AG08395 (cell line): ENCODE data around the gene DNAJB6.

Source experiments
- DNase-seq: peaks from one replicate; pipeline ENCODE4 v3.0.0; 2012; ENCODE audit warnings: mixed read lengths, low spot score

DNAJB6 gene

DNA sequence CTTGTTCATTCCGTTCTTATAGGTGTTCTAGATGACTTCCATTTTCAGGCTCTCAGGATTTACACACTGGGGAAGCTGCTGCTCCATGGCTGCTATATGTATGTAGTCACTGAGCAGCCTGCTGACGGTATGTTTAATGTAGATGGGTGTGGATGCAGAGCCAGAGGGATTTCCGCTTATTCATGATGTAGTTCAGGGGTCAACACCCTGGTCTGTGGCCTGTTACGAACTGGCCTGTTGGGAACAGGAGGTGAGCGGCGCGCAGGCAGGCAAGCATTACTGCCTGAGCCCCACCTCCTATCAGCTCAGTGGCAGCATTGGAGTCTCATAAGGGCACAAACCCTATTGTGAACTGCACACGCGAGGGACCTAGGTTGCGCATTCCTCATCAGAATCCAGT, 33.9 kb downstream of the DNAJB6 start:
- no peak for DNase-seq

DNA sequence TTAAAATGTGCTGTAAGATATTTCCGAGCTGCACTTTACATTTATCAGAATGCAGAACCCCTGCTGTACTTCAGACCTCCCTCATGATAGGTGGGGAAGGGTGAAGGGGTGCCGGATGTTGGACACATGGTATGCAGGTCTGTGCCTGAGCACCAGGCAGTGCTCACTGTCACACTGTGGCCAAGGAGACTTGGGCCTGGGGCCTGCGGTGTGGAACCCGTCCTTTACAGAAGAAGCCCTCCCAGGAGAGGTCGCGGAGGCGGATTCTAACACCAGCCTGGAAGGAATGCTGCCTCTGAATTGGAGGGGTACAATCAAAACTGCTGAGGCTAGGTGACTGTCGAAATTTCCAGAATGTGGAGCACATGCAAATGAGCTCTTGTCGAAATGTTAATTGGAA, 34.5 kb downstream of the DNAJB6 start:
- DNase-seq, result no peak

DNA sequence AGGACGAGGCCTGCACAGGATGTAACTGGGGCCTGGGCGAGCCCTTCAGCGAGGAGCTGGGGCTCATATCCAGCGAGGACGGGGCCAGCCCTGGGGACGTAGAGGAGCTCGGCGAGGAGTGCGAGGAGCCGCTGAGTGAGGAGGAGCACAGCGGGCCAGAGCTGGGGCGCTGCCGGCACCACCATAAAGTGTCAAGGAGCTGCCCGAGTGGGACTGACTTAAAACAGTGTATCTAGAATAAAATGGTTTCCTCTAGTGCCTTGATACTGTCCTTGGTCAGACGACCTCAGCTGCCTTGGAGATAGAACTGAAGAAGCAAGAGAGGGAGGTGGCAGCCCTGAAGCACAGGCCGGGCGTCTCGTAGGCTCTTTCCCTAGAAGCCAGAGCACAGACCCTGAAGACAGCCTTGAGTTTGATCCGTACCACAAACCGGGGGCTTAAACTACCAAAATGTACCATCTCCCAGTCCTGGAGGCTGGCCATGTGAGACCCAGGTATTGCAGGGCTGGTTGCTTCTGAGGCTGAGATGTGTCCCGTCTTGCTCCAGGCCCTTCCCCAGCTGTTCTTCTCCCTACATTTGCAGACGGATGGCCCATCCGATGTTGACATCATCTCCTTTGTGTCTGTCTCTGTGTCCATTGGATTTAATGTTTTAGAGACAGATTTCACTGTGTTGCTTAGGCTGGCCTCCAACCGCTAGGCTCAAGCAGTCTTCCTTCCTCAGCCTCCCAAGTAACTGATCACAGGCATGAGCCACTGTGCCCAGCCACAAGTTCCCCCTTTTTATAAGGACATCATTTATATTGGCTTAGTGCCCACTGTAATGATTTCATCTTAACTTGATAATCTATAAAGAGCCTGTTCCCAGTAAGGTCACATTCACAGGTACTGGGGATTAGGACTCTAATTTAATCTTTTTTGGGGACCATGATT, 35.8 kb downstream of the DNAJB6 start:
- no peak for DNase-seq

DNA sequence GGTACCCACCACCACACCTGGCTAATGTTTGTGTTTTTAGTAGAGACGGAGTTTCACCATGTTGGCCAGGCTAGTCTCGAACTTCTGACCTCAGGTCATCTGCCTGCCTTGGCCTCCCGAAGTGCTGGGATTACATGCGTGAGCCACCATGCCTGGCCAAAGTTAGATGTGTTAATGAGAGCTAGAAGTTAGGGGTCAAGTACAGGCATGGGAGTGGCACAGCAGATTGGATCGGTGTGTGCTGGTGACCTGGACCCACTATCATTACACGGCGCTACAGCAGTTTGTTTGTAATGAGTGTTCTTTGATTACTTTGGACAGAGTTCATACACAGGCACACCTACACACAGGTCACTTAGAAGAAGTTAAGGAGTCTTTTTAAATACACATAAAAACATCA, 36.7 kb downstream of the DNAJB6 start:
- DNase-seq, result no peak

DNA sequence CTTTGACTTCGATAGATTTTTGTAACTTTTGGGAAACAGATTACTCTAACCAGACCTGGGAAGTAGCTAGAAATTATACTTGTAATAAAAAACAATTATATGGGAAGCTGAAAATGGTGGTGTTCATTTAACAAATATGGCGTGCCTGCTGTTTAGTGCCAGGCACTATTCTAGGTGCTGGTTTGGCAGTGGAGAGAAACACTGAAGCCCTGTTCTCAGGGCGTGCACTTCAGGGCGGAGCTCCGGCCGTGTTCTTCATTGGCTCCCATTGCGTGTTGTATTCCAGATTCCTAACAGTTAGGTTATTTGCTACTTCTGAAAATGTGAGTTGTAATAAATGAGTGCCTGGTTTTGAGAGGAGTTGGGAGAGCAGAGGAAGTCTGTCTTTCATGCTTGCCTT, 38.6 kb downstream of the DNAJB6 start:
- no peak for DNase-seq

GRCh38 chr7:157377436-157378124, 40.8 kb downstream of the DNAJB6 start:
- no peak for DNase-seq

- no peak for DNase-seq
These were observed 41.6 kb downstream of the DNAJB6 start for GRCh38 chr7:157378390-157378789.

GRCh38 chr7:157379493-157379892, 42.7 kb downstream of the DNAJB6 start:
- no peak for DNase-seq

GRCh38 chr7:157380416-157380815, 43.6 kb downstream of the DNAJB6 start:
- no peak for DNase-seq

GRCh38 chr7:157383868-157384267, 47.1 kb downstream of the DNAJB6 start:
- no peak for DNase-seq

DNA sequence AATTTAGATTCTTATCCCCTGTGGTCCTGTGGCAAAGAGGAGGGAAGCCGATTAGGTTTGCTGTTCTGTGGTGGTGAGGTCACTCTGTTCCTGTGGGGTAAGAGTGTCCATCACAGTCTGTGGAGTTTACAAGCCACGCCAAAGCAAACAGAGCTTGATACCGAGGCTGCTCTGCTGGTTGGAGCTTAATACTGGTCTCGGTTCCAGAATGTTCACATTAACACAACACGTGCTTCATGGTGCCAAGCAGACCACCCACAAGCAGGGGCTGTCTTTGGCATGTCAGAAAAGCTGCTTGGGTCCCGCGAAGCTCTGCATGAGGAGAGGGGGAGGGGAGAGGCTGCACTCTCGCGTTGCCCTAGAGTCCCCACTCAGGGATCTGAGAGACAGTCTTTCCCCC, 47.5 kb downstream of the DNAJB6 start:
- no peak for DNase-seq

- DNase-seq, result peak; percentile 80
These were observed 50.4 kb downstream of the DNAJB6 start for GRCh38 chr7:157386979-157387800.

GRCh38 chr7:157388301-157388700, 51.5 kb downstream of the DNAJB6 start:
- DNase-seq, result no peak

DNA sequence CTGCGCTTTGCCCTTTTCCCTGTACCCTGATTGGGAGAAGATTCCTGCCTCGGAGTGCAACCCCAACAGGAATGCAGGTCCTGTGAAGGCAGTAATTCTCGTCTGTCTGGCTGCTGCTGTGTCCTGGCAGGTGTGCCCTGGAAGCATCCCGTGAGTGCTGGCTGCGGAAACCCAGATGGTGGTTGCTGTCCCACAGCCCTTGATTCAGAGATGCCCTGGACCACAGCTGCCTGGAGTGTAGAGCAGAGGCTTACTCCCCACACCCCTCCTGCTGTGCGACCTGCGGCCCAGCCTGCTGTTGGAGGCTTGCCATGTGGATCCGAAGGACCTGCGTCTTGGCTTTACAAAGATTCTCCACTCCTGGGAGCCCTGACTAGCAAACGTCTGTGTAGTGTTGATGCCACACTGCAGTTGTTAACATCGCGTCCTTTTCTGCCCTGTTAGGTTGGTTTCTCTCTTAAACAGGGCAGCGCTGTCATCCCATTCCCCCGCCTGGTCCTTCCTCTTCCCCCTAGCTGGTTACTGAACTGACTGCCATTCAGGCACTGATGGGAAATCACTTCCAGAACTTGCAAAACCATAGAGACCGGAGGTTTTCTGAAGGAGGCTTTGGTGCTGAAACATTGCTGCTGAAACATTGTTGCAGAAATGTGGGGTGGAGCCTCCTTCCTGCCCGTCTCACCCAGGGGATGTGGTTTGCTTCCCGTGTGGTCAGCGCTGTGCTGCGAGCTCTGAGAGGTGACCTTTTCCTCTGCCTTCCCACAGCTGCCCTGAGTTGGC, 53.3 kb downstream of the DNAJB6 start:
- DNase-seq, result peak; percentile 83

GRCh38 chr7:157391036-157391710, 54.4 kb downstream of the DNAJB6 start:
- DNase-seq, result peak; percentile 39

GRCh38 chr7:157392256-157393037, 55.6 kb downstream of the DNAJB6 start:
- DNase-seq, result no peak

GRCh38 chr7:157394246-157395191, 57.7 kb downstream of the DNAJB6 start:
- DNase-seq, result no peak

DNA sequence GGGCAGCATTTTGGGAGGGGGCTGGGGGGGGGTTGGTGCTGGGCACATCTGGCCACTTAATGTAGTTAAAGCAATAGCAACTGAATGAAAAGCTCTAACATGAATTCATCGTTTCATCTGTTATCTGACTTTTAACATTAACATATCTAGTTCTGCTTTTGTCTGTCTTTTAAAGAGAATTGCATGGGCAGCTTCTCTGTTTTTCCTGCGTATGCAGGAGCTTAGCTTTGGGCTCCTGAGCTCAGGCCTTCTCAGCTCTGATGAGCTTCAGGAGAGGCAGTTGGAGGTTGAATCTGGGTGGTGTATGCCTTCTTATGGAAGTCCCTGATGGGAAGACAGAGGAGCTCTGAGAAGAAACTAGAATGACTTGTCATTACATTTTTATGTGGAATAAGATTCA, 58.4 kb downstream of the DNAJB6 start:
- no peak for DNase-seq
